ENCODE measurements around the gene NDUFB4. TPM values are rescaled to one million over a fixed set of nuclear protein-coding genes. Genes with fewer than 3 reads are reported as not detected.

The NDUFB4 gene
- total and polyA plus RNA-seq, 4 donors, result 28.4 to 269 (median 76.9) TPM

DNA sequence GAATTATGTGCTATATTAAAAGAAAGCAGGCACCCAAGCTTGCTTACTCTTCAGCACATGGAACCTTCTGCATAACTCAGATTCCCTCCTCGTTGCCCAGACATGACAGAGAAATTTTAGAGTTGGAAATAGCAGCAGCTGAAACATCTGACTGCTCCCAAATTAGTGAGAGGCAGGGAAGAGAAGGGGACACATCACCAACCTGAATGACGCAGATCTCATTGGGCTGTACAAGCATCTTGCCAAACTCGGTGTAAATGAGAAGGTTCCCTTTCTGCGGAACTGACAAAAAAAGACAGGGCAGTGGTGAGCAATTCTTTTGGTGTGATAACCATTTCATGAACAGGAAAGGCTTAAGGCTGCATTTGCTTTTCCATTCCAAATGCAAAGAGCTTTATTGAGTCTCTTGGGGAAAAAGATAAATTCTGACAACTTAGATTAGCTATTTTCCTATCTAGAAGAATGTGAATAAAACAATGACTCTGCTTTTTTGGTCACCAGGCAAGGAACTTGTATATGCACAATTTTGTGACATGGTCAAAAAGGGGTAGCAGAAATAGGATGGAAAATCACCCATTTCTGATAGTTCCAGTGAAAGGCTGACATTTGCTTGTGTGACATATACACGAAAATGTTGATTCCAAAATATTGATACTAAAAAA, 50.8 kb downstream of the NDUFB4 start (continued):
- TF ChIP-seq, protein P1, sequence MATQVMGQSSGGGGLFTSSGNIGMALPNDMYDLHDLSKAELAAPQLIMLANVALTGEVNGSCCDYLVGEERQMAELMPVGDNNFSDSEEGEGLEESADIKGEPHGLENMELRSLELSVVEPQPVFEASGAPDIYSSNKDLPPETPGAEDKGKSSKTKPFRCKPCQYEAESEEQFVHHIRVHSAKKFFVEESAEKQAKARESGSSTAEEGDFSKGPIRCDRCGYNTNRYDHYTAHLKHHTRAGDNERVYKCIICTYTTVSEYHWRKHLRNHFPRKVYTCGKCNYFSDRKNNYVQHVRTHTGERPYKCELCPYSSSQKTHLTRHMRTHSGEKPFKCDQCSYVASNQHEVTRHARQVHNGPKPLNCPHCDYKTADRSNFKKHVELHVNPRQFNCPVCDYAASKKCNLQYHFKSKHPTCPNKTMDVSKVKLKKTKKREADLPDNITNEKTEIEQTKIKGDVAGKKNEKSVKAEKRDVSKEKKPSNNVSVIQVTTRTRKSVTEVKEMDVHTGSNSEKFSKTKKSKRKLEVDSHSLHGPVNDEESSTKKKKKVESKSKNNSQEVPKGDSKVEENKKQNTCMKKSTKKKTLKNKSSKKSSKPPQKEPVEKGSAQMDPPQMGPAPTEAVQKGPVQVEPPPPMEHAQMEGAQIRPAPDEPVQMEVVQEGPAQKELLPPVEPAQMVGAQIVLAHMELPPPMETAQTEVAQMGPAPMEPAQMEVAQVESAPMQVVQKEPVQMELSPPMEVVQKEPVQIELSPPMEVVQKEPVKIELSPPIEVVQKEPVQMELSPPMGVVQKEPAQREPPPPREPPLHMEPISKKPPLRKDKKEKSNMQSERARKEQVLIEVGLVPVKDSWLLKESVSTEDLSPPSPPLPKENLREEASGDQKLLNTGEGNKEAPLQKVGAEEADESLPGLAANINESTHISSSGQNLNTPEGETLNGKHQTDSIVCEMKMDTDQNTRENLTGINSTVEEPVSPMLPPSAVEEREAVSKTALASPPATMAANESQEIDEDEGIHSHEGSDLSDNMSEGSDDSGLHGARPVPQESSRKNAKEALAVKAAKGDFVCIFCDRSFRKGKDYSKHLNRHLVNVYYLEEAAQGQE (IDR thresholded peaks at IDR 0.05), result no peak
- TF ChIP-seq EGR1 (IDR thresholded peaks at IDR 0.05; ENCODE audit: low read depth in 2 of 2) (no peak), JUND (IDR thresholded peaks at IDR 0.05) (no peak), RXRA (IDR thresholded peaks at IDR 0.05) (no peak), YY1 (IDR thresholded peaks at IDR 0.05) (no peak), FOXA1 (IDR thresholded peaks at IDR 0.05) (no peak), TAF1 (conservative IDR thresholded peaks at IDR 0.05) (no peak)

DNA sequence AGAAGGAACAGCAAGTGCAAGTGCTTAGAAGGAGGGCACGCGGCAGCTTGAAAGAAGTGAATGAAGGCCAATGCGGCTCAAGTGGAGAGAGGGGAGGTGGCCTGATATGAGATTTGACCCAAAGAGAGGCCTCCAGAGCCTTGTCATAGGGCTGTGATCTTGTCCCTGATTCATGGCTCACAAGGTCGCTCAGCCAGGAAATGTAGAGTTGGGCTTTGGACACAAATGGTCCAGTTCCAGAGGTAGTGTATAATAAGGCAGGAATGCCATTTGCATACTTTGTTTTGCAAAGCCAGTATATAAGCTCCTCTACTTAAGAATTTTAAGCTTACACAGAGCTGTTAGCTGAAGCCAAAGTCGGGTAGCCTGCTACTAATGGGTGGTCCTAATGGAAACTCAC, 52.2 kb downstream of the NDUFB4 start:
- DNase-seq (ENCODE audit: low spot score), result no peak
- TF ChIP-seq RAD21 (IDR thresholded peaks at IDR 0.05) (no peak), HNF4A (conservative IDR thresholded peaks at IDR 0.05) (no peak), HNF4G (IDR thresholded peaks at IDR 0.05) (no peak), JUND (IDR thresholded peaks at IDR 0.05) (no peak), EGR1 (IDR thresholded peaks at IDR 0.05; ENCODE audit: low read depth in 2 of 2) (no peak), NR2F2 (IDR thresholded peaks at IDR 0.05) (no peak), TAF1 (conservative IDR thresholded peaks at IDR 0.05) (no peak), SP1 (IDR thresholded peaks at IDR 0.05) (no peak), YY1 (IDR thresholded peaks at IDR 0.05) (no peak), GABPA (IDR thresholded peaks at IDR 0.05 in 1 of 2, conservative IDR thresholded peaks at IDR 0.05 in 1 of 2) (no peak), FOXA2 (IDR thresholded peaks at IDR 0.05) (no peak)
- TF ChIP-seq, protein P2, sequence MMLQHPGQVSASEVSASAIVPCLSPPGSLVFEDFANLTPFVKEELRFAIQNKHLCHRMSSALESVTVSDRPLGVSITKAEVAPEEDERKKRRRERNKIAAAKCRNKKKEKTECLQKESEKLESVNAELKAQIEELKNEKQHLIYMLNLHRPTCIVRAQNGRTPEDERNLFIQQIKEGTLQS (IDR thresholded peaks at IDR 0.05), result no peak
- TF ChIP-seq, protein P1 (IDR thresholded peaks at IDR 0.05), result no peak
- TF ChIP-seq, protein P3, sequence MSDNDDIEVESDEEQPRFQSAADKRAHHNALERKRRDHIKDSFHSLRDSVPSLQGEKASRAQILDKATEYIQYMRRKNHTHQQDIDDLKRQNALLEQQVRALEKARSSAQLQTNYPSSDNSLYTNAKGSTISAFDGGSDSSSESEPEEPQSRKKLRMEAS (IDR thresholded peaks at IDR 0.05), result no peak
- WGBS, result 93% methylated on average over 5 of the region's 5 CpGs
- Histone ChIP-seq H3K4me3 (ENCODE audit: low read depth in 1 of 3, low read length in 3 of 3) (no peak overlapping the region), H3K4me1 (ENCODE audit: control insufficient read depth in 4 of 4, insufficient read depth in 4 of 4, low read length in 3 of 4) (peaks cover 0 to 14% (median 5%) of the 10 kb centered on the region in 4 donors), H3K36me3 (ENCODE audit: control insufficient read depth in 4 of 4, insufficient read depth in 3 of 4, low read depth in 1 of 4, low read length in 3 of 4) (peaks cover 13 to 89% (median 87%) of the 10 kb centered on the region in 4 donors), H3K27ac (ENCODE audit: low read depth in 1 of 2, low read length in 2 of 2) (no peak overlapping the region), H3K27me3 (ENCODE audit: control insufficient read depth in 4 of 4, insufficient read depth in 4 of 4, low read length in 3 of 4) (no peaks in the 10 kb centered on the region), H3K9me3 (ENCODE audit: control insufficient read depth in 4 of 4, low read length in 3 of 4) (no peaks in the 10 kb centered on the region), H3K9ac (ENCODE audit: low read depth in 1 of 2, low read length in 2 of 2) (no peak overlapping the region)

Measured in liver (tissue), 9 donors.